DND-41 (cell line): Measurements from ENCODE around the gene SLCO4A1.

Experiments
- ATAC-seq: fragments of 200-7000 bp; cut with Tn5 transposase; 3 replicates; pipeline ENCODE4 v1.9.1; 2021; ENCODE audit warnings: low read depth; ENCODE audit not compliant: insufficient read depth
- DNase-seq: peaks from one replicate; pipeline ENCODE4 v3.0.0-alpha.2; 2020
- H2AFZ ChIP-seq: 2 replicates; pipeline ENCODE4 v1.6.0; 2012; ENCODE audit warnings: low read depth, low read length
- H3K27ac ChIP-seq: 2 replicates; pipeline ENCODE4 v1.5.1; 2012; ENCODE audit warnings: low read length, inconsistent platforms
- H3K27me3 ChIP-seq: fragments of 200-600 bp; sonication (generic); 2 replicates; pipeline ENCODE4 v1.6.0; 2012; ENCODE audit warnings: low read length, mild to moderate bottlenecking, inconsistent platforms; ENCODE audit not compliant: insufficient read depth, poor library complexity
- H3K36me3 ChIP-seq: 2 replicates; pipeline ENCODE4 v1.5.1; 2012; ENCODE audit warnings: low read length, inconsistent platforms; ENCODE audit not compliant: insufficient read depth
- H3K4me1 ChIP-seq: 2 replicates; pipeline ENCODE4 v1.5.1; 2012; ENCODE audit warnings: mild to moderate bottlenecking, low read length; ENCODE audit not compliant: insufficient read depth
- H3K4me2 ChIP-seq: 2 replicates; pipeline ENCODE4 v1.6.0; 2012; ENCODE audit warnings: mild to moderate bottlenecking, moderate library complexity, low read length, inconsistent platforms; ENCODE audit not compliant: insufficient read depth
- H3K4me3 ChIP-seq, 2 experiments: fragments of 200-600 bp in 1 of 2; shearing (Covaris generic) in 1 of 2; 2 replicates each; pipeline ENCODE4 v1.5.1; 2012 to 2016; ENCODE audit warnings: inconsistent platforms in 2 of 2, low read length in 2 of 2, mild to moderate bottlenecking in 2 of 2, low read depth in 1 of 2, moderate library complexity in 1 of 2
- H3K79me2 ChIP-seq: 2 replicates; pipeline ENCODE4 v1.6.0; 2012; ENCODE audit warnings: low read length, inconsistent platforms; ENCODE audit not compliant: insufficient read depth
- H3K9ac ChIP-seq: 2 replicates; pipeline ENCODE4 v1.6.0; 2012; ENCODE audit warnings: low read depth, mild to moderate bottlenecking, inconsistent platforms, low read length, moderate library complexity
- H3K9me3 ChIP-seq: 2 replicates; pipeline ENCODE4 v1.5.1; 2012; ENCODE audit warnings: low read length, moderate library complexity, mild to moderate bottlenecking, inconsistent platforms; ENCODE audit not compliant: insufficient read depth, severe bottlenecking
- H4K20me1 ChIP-seq: 2 replicates; pipeline ENCODE4 v1.6.0; 2012; ENCODE audit warnings: low read length; ENCODE audit not compliant: insufficient read depth
- CTCF ChIP-seq: IDR thresholded peaks from 2 replicates; pipeline ENCODE4 v1.5.1; 2012; ENCODE audit warnings: borderline replicate concordance, low read length, moderate library complexity, mild to moderate bottlenecking; ENCODE audit not compliant: poor library complexity, severe bottlenecking; ENCODE audit errors: extremely low read depth
- EZH2 ChIP-seq: IDR thresholded peaks from 3 replicates; pipeline ENCODE4 v1.6.1; 2012; ENCODE audit warnings: borderline replicate concordance, low read depth, mild to moderate bottlenecking, moderate library complexity, low read length, inconsistent platforms; ENCODE audit not compliant: severe bottlenecking

SLCO4A1 gene

GRCh38 chr20:62700261-62700930 is 58.1 kb downstream of the SLCO4A1 start:
- no peaks in the 10 kb centered on the region for H3K36me3 ChIP-seq
- H4K20me1 ChIP-seq, result peaks cover 25% of the 10 kb centered on the region; the same call in 1 of the 2 replicates
- DNase-seq (no peak), ATAC-seq (no peak)
- no peak overlapping the region for H3K4me3 ChIP-seq
- H2AFZ ChIP-seq, result no peak overlapping the region
- no peaks in the 10 kb centered on the region for H3K79me2 ChIP-seq
- H3K4me2 ChIP-seq, result no peak overlapping the region
- no peaks in the 10 kb centered on the region for H3K4me1 ChIP-seq
- no peaks in the 10 kb centered on the region for H3K9me3 ChIP-seq
- no peak overlapping the region for H3K9ac ChIP-seq
- no peak for TF ChIP-seq CTCF
- TF ChIP-seq EZH2, result no peak
- no peak overlapping the region for H3K27ac ChIP-seq
- peaks cover 9% of the 10 kb centered on the region for H3K27me3 ChIP-seq

- no peak overlapping the region for H3K4me2 ChIP-seq
- H3K4me3 ChIP-seq, result no peak overlapping the region
- H3K79me2 ChIP-seq, result no peaks in the 10 kb centered on the region
- H3K27me3 ChIP-seq, result peaks cover 9% of the 10 kb centered on the region
- H3K4me1 ChIP-seq, result no peaks in the 10 kb centered on the region
- no peak overlapping the region for H2AFZ ChIP-seq
- no peaks in the 10 kb centered on the region for H3K36me3 ChIP-seq
- no peaks in the 10 kb centered on the region for H3K9me3 ChIP-seq
- peaks cover 26% of the 10 kb centered on the region; the same call in 1 of the 2 replicates for H4K20me1 ChIP-seq
- no peak overlapping the region for H3K27ac ChIP-seq
- TF ChIP-seq EZH2 (no peak), CTCF (no peak)
- DNase-seq (no peak), ATAC-seq (no peak)
- no peak overlapping the region for H3K9ac ChIP-seq
Observed at GRCh38 chr20:62701161-62702012, 59.1 kb downstream of the SLCO4A1 start.

GRCh38 chr20:62702013-62702300 is 59.7 kb downstream of the SLCO4A1 start:
- no peaks in the 10 kb centered on the region for H3K4me1 ChIP-seq
- DNase-seq, result no peak
- no peak for ATAC-seq

More at GRCh38 chr20:62702013-62702300, 59.7 kb downstream of the SLCO4A1 start:
- Histone ChIP-seq H3K27ac (no peak overlapping the region), H3K9ac (no peak overlapping the region), H2AFZ (no peak overlapping the region), H3K9me3 (no peaks in the 10 kb centered on the region), H3K4me3 (no peak overlapping the region), H3K36me3 (no peaks in the 10 kb centered on the region), H3K4me2 (no peak overlapping the region), H3K27me3 (peaks cover 9% of the 10 kb centered on the region), H3K79me2 (no peaks in the 10 kb centered on the region), H4K20me1 (peaks cover 26% of the 10 kb centered on the region; the same call in 1 of the 2 replicates)
- TF ChIP-seq EZH2, result no peak
